GM21825 (cell line): ENCODE measurements around the gene CRB2.

Experiments used
- ATAC-seq: cut with Tn5 transposase; IDR thresholded peaks from one replicate; pipeline ENCODE4 v1.9.1; 2021; ENCODE audit warnings: mild to moderate bottlenecking, moderate library complexity; ENCODE audit not compliant: unreplicated experiment

Gene CRB2

DNA sequence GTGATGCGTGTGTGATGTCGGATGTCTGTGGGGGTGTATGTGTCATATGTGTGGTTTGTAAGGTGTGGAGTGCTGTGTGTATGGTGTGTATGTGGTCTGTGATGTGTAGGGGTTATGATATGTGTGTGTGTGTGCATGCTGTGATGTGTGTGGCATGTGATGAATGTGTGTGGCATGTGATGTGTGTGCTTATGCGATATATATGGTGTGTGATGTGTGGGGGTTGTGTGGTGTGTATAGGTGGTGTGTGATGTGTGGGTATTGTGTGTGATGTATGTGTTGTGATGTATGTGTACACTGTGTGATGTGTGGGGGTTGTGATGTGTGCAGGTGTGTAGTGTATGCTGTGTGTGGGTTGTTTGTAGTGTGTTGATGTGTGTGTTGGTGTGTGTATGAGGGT, 9.2 kb upstream of the CRB2 start:
- no peak for ATAC-seq

DNA sequence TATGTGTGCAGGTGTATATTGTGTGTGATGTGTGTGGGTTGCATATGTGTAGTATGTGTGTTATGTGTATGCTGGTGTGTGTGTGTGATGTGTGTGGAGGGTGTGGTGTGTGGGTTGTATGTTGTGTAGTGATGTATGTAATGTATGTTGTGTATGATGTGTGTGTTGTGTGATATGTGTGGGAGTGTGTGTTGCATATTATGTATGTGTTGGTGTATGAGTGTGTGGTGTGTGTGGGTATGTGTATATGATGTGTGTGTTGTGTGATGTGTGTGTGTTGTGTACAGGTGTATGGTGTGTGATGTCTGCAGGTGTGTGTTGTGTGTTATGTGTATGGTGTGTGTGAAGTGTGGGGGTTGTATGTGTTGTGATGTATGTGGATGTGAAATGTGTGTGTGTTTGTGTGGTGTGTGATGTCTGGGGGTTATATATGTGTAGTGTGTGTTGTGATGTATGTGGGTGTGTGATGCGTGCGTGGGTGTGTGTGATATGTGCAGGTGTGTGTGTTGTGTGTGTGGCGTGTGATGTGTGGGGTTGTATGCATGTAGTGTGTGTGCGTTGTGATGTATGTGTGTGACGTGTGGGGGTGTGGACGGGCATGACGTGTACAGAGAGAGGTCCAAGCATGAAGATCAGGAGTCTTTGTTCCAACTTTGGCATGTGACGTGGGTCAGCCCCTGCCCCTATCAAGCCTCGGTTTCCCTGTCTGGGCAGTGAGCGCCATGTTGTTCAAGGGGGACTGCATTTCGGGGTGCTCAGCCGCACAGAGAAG, 8.5 kb upstream of the CRB2 start:
- no peak for ATAC-seq

DNA sequence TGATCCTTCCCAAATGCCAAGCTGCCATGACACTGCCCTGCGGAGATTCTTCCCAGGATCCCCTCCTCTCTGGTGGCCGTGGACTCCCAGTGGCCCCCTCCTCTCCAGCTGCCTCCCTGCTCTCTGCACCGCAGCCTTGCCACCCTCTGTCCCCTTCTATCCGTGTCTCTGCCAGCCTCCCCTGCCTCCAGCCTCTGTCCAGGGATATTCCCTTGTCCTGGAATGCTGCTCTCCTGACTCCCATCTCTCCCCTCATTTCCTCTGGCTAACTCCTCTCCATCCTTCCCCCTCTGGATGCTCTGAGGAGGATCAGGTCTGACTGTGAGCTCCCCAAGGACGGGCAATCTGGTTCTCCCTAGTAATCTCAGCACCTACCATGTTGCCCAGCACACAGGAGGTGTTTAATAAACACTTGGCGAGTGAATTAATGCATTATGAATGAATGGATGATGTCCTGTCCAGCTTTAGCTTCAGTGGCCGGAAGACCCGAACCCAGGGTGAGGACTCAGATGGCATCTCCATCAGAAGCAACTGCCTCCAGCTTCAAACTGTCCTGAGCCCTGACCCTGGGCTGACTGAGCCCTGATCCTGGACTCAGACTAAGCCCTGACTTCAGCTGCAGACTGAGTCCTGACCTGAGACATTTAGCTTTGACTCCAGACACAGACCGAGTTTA, 7.5 kb upstream of the CRB2 start:
- no peak for ATAC-seq

DNA sequence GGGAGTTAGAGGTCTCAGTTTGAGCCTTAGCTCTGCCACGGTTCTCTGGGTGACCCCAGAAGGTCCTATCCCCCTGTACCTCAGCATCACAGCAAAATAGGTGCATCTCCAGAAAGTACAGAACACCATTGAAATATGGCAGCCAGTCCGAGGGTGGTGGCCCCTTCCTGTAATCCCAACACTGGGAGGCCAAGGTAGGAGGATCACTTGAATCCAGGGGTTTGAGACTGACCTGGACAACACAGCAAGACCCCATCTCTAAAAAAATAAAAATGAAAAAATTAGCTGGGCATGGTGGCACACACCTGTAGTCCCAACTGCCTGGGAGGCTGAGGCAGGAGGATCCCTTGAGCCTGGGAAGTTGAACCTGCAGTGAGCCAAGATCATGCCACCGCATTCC, 7.0 kb upstream of the CRB2 start:
- no peak for ATAC-seq

DNA sequence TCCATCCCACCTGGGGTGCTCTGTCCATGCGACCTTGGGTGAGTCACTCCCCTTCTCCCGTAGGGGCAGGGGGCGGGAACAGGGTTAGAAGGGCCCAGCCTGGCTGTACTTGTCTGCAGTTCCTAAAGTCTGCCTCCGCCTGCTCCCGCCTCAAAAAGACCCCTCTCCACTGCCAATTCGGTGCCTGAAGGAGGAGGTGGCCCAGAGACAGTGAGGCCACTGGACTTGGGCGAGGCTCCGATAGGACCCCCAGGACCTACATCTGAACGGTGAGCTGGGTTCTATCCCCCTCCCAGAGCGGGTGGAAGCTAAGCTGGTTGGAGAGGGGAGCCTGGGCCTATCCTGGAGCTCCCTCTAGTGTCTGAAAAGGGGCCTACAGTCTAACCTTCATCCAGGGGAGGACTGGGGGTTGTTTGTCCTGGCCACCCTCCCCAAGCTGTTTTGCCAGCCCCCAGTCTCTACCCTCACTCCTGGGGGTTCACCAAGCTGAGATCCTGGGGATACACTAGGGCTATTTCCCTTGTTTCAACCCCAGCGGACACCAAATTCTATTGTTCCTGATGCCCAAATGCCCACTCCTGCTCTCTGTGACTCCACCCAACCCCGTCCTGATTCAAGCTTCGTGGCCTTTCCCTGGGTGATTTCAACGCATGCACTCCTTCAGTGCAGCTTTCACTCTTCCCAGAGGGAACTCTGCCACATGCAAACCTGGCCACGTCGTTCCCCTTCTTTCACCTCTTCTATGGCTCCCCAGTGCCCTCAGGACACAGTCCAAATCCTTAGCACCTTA, 6.1 kb upstream of the CRB2 start:
- ATAC-seq, result no peak

DNA sequence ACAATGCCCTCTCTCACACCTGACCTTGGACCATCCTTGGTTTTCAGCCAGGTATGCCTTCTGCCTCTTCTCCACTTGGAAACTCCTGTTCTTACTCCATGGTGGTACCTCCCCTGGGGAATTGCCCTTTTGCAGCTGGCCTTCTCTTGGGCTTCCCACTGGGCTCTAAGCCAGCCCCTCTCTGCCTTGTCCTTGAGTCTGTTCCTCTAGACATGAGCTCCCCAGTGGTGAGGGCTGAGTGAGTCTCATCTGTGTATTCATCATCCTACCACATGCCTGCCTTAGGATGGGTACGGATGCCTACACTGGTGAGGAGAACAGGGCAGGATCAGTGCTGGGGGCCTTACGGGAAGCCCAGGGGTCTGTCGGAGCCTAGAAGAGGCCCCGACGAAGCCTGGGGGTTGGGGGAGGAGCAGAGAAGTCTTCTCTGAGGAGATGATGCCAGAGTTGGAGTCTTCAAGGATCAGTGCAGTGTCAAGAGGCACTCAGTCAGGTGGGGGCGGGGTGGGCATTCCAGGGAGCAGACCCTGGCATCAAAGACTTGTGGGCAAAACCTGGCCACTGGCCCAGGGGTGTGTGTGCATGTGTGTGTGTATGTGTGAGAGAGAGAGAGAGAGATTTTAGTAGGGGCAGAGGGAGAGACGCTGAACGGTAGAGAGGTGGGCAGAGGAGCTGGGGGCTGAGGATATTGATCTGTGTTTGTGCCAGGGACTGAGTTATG, 5.2 kb upstream of the CRB2 start:
- no peak for ATAC-seq

DNA sequence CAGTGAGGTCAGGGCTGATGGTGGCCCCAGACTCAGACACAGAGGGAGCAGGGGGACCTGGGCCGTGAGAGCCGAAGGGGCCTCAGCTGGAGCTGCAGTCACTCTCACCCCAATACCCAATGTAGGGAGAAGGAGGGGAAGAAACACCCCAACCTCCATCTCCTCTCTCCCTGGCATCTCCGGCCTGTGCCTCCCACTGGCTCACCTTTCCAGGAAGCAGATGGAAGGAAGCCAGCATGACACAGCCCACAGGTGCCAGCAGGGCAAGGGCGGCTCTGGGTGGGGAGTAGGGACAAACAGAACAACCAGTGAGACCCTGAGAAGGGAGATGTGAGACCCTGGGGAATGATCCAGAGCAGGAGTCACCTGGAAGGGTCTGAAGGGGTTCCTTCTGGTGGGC, 3.0 kb upstream of the CRB2 start:
- no peak for ATAC-seq

DNA sequence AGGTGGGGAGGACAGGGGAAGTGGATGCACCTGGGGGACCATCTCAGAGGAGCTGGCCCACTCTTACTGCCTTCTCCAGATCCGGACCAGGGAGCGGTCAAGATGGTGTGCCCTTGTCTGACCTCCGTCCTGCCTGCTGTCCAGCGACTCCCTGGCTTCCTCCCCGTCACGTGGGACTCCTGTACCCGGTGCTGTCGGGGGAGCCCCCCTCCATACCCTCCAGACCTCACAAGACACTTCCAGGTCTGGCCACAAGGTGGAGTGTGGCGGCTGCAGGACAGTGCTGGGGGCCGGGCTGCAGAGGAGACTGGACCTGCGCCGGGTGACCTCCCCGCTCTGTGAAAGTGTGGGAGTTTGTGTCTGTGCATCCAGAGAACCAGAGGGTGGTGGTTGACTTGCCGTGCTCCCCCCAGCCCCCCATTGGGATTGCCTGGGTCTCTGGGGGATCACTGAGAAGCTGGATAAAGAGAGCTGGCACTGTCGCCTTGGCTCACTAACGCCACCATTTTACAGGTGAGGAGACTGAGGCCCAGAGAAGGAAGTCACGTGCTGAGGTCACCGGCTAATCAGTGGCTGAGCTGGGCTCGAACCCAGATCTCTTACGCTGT, 1.9 kb upstream of the CRB2 start:
- ATAC-seq, result peak; percentile 46

DNA sequence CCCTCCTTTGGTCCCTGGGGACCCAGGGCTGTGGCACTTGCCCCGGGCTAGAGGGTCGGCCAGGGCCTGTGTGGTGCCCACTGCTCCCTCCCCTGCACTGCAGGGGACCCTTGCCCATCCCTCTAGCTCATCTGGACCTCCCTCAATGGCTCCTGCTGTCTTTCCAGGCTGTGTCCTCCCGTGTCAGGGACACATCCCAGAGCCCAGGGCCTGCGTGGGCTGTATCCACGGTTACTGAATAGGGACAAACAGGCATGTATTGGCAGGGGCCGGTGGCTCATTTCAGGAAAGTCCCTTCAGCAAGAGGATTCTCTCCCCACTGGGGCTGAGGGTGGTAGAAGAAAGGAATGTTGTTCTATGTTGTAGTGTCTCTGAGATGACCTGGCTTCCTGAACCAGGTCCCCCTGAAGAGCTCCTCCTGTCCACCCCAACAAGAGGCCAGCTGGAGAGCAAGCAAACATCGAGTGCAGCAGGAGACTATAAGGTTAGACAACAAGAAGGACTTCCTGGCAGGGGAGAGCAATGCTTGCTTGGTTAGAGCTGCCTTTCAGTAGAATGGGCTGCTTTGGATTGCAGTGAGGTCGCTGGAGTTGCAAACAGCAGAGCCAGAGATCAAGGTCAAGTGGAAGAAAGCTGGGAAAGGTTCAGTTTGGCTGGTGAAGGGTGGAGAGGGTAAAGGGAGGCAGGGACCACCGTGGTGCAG, 1.0 kb upstream of the CRB2 start:
- ATAC-seq, result no peak

DNA sequence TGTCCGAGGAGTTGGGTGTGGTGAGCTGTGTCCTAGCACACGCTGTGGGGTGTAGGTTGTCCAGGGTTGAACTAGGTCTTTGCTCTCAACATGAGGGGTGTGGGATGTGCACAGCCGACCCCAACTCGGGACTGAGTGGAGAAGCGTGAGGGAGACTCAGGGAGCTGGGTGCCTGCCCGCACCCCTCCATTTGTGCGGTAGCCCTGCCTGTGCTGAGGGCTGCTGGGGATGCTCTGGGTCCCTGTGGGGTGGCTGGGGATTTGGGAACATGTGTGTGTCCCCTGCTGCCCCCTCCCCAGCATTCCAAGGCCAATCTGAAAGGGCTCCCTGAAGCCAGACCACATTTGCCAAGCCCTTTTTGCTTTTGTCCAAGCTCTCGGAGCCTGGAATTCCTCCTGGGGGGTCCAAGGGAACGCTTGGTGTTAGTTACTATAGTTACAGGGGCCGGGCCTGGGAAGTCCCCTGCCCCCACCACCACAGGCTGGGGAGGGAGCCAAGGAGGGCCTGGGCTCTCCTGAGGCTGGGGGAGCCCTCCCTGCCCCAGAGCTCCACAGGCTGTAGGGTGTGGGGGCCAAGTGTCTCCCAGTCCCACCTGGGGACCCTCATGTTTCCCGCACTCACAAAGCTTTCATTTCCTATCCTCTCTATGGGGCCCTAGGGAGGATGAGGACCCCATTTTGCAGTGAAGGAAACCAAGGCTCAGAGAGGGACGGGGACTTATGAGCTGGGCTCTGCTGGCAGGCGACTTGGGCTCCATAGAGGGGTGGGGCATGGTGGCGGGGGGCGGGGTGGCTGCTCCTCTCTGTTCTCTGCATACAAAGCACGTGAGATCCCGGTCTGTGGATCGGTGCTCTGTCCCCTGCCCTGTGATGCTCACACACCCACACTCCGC, 1.1 kb downstream of the CRB2 start:
- ATAC-seq, result no peak

DNA sequence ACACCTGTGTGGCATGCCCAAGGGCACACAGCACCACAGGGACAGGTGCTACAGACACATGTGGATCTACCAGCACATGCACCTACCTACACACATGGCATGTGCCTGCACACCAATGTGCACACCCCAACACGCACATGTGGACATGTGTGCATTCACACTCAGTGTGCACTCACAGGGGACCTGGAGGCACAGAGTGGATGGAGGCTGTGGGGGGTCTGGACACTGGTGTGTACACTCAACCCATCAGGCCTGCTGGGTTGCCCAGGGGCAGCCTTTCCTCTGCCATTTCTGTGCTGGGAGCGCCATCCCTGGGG, 1.7 kb downstream of the CRB2 start:
- no peak for ATAC-seq

DNA sequence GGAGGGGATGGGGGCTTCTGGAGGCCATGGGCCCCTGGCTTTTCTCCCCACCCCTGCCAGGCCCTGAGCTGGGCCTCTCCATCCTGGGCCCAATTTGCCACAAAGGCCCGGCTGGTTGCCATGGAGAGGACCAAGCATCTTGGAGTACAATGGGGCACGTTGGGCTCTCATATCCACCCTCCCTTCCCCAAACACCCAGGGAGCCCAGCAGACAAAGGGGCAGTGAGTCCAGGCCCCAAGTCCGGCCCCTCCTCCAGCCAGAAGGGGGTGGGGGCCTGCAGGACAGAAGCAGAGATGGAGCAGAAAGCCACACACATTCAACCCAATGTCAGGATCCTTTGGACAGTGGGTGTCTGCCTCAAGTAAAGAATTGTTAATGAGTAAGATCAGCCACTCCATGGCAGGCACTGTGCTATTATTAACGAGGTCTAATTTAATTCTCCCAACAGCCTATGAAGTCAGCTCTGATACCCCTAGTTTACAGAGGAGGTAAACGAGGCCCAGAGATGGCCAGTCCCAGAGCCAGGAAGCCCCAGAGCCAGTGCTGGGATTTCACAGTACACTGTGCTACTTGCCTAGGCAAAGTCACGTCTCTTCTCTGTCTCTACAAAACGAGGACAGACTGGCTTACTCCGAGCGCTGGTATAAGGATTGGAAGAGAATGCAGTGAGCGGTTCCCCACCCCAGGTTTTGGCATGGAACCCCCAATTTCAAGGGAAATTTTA, 2.3 kb downstream of the CRB2 start:
- ATAC-seq, result no peak

DNA sequence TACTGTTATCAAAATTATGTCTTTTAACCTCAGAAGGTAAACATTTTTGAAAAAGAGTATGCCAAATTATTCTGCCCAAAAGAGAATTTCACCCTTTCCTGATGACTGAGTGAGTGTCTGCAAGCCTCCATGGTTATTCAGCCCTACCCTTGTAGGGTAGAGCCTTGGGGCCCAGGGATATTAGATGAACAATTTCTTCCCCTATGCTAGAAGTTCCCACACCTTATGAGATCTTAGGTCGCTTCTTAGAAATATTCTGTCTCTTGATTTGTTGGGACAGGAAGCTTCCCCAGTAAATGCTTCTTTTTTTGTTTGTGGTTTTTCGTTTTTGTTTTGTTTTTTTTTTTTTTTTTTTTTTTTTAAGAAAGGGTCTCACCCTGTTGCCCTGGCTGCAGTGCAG, 3.1 kb downstream of the CRB2 start:
- no peak for ATAC-seq

DNA sequence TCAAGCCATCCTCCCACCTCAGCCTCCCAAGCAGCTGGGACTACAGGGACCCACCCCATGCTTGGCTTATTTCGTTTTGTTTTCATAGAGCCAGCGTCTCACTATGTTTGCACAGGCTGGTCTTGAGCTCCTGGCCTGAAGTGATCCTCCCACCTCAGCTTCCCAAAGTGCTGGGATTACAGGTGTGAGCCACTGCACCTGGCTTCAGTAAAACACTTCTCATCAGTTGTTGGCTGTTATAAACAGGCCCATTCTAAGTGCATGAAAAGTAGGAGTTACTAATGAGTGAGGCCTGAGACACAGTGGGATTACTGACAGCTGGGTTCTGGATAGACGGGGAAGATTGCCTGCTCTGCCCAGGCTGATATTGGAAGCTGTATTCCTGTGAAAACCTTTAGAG, 3.5 kb downstream of the CRB2 start:
- no peak for ATAC-seq

DNA sequence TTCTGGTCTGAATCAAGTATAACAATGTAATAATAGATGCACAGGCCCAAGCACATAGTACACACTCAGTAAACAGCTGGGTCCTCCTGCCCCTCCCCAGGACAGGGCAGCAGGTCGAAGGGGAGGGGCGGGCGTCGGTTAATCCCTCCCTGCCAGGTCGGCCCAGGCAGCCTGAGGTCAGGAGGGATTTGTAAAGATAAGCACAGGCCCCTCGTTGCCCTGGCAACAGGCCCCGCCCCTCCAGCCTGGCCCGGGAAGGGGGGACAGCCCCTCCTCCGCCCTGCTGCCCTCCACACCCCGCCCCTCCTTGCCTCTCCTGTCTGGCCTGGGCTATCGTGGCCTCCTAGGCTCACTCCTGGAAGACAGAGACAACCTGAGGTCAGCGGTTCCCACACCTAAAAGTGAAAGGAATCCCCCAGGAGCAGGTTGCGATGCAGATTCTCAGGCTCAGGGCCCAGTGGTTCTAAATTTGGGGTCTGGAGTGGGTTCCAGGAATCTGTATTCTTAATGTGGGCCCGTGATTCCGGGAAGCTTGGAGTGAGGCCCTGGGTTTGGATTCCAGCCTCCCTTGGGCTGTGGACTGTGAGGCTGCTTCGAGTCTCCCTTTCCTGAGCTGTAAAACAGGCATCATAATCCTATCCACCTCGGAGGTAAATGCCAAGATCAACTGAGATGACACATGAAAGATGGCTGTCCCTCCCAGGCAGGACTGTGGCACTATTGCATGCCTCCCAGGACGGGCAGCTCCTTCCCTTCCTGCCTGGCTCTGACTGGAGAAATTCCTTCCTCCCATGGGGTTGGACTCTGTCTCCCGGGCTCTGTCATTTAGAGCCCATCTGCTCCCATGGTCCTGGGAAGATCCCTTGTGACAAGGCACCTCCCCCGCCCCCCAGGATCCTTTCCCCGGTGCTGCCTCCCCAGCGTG, 4.4 kb downstream of the CRB2 start:
- ATAC-seq, result no peak

DNA sequence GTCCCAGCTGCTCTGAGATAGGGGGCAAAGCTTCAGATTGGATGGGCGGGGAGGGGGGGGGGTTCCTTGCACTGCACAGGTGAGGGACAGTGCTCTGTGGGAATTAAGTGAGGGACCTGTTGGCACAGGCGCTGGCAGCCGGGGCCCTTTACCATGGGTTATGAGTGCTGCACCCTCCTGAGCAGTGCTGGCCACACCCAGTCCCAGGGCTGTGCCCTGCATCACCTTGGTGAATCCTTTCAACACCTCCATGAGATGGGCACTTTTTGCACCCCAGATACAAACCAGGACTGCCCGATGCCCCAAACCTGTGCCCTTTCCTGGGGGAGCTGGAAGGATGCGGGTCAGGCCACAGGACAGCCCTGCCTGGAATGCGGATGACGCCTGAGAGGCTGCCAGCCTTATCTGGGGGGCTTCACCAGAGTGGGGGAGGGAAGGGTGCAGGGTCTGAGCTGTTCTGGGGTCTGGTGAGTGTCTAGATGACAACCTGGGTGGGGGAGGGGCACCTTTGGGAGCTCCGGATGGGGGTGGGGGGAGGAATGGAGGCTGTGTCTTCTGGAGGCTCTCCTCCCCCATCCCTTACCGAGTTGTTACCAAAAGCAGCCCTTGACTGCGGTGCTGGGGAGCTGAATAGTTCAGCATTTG, 5.2 kb downstream of the CRB2 start:
- no peak for ATAC-seq
